ENCODE results near the gene GOT1.

The GOT1 gene

DNA sequence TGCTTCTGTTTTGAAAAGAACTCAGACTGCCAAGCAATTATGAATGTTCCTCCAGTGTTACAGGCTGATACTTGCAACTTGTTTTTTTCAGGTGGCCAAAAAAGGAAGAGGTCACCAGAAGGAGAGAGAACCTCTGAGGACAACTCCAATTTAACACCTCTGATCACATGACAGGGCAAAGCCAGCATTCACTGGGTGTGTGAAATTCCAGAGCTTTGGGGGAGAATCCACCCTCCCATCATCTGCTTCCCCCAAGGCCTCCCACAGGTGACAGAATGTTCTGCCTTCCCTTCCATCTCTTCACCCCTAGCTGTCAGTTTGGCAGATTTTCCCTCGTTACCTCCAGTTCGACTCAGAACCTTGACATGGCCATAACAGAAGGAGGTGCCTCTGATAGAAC, 39.1 kb downstream of the GOT1 start:
- no peak for TF ChIP-seq CTCF (conservative IDR thresholded peaks at IDR 0.05; ENCODE audit: low read depth, low read length)
- DNase-seq (ENCODE audit: low read depth): no peak
- H3K4me3 ChIP-seq (ENCODE audit: low read length): no peak overlapping the region

- H3K4me3 ChIP-seq (ENCODE audit: low read length): no peak overlapping the region
- TF ChIP-seq CTCF (conservative IDR thresholded peaks at IDR 0.05; ENCODE audit: low read depth, low read length): no peak
- DNase-seq (ENCODE audit: low read depth): no peak
Measured at GRCh38 chr10:99389729-99390480, 40.5 kb downstream of the GOT1 start.

DNA sequence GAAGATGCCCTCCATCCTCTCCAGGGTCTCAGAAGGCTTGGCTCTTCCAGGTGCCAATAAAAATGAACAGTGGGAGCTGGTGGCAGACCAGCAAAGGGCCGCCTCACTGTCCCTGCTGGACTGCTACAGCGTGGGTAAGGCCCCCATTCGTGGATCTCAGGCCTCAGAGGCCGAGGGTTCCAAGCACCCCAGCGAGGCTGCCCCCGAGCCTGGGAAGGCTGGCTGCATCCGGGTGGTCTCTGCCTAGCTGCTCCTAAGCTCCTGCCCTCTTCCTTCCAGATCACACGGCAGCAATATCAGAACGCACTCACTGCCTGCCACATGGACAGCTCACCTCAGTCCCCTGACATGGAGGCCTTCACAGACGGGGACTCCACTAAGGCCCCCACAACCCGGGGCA, 42.9 kb downstream of the GOT1 start:
- no peak for DNase-seq (ENCODE audit: low read depth)
- H3K4me3 ChIP-seq (ENCODE audit: low read length): no peak overlapping the region
- TF ChIP-seq CTCF (conservative IDR thresholded peaks at IDR 0.05; ENCODE audit: low read depth, low read length): no peak

DNA sequence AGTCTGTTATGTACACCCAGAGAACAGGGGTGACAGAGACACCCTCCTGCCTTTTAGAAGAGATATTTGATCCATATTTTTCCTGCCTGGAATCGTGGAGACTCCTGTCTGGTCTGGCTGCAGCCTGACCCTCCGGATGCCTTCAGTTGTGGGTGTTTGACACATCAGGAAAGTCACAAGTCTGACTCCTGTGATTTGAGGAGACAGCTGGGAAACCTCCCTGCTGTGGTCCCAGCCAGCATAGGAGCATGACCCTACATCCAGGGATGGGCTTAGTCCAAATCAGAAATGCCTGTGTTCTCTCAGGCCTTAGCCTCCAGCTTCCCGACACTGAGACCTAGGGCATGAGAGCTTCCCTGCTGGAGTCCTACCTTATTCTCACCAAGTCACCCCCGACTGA, 43.4 kb downstream of the GOT1 start:
- no peak overlapping the region for H3K4me3 ChIP-seq (ENCODE audit: low read length)
- DNase-seq (ENCODE audit: low read depth): no peak
- no peak for TF ChIP-seq CTCF (conservative IDR thresholded peaks at IDR 0.05; ENCODE audit: low read depth, low read length)

DNA sequence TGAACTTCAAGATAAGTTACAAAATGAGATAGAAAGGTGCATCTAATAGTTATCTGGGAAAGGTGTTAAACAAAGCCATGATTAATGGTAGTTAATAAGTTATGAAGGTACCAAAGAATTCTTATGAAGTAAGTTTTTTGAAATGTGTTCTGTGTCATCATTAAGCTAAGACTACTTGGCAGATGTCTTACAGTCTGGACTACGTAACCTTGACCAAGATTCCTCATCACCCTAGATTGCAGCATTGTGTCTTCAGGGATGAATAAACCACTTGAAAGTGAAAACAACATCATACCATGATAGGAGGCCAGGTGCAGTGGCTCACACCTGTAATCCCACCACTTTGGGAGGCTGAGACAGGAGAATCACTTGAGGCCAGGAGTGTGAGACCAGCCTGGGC, 48.2 kb downstream of the GOT1 start:
- TF ChIP-seq CTCF (conservative IDR thresholded peaks at IDR 0.05; ENCODE audit: low read depth, low read length): no peak
- no peak for DNase-seq (ENCODE audit: low read depth)
- no peak overlapping the region for H3K4me3 ChIP-seq (ENCODE audit: low read length)

DNA sequence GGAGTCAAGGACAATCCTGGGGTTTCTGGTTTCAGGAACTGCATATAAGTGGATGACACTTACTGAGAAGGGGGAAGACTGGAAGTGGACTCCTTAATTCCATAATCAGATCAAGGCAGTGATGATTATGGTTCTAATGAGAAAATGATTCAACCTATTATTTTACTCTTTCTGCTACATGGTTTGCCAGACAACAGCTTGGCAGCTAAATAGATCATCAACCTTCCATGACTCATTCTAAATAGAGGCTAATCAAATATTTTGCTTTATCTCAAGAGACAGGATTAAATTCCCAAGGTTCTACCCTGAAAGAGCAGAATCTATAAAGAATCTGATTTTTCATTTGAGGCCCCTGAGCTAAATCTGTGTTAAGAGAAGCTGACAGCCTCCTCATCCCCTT, 55.0 kb downstream of the GOT1 start:
- no peak overlapping the region for H3K4me3 ChIP-seq (ENCODE audit: low read length)
- no peak for DNase-seq (ENCODE audit: low read depth)
- no peak for TF ChIP-seq CTCF (conservative IDR thresholded peaks at IDR 0.05; ENCODE audit: low read depth, low read length)

GRCh38 chr10:99374972-99375371, 55.5 kb downstream of the GOT1 start:
- no peak for DNase-seq (ENCODE audit: low read depth)
- TF ChIP-seq CTCF (conservative IDR thresholded peaks at IDR 0.05; ENCODE audit: low read depth, low read length): no peak

More at GRCh38 chr10:99374972-99375371, 55.5 kb downstream of the GOT1 start:
- no peak overlapping the region for H3K4me3 ChIP-seq (ENCODE audit: low read length)
